Panc1 (cell line): ENCODE data around the gene IGFBP7. TPM values are rescaled to one million over a fixed set of nuclear protein-coding genes. Genes with fewer than 3 reads are reported as not detected.

ENCODE experiments used
- ATAC-seq: fragments of 200-7000 bp; cut with Tn5 transposase; 2 replicates; pipeline ENCODE4 v1.9.1; 2020; ENCODE audit warnings: mild to moderate bottlenecking, moderate library complexity
- BruUV-seq: library from RNA; stranded (reverse); fragments of 400-500 nt; replicated peaks from 2 replicates; lab custom pipeline; 2021; lab: Mats Ljungman, UMichigan
- CTCF ChIA-PET: fragments of 300-600 bp; sonication (Branson Sonifier 250); formaldehyde crosslinking; loops from one replicate; lab custom pipeline; 2022; ENCODE audit warnings: antibody characterized with exemption; lab: Charles Lee
- POLR2A ChIA-PET: fragments of 300-600 bp; sonication (Branson Sonifier 250); formaldehyde crosslinking; loops from one replicate; lab custom pipeline; 2022; ENCODE audit warnings: antibody characterized with exemption; lab: Charles Lee
- DNase-seq: peaks from one replicate; pipeline ENCODE4 v3.0.0-alpha.2; 2010; ENCODE audit warnings: low read depth, low spot score
- H3K27ac ChIP-seq: 2 replicates; pipeline ENCODE4 v1.5.1; 2011; ENCODE audit warnings: mild to moderate bottlenecking, low read length, inconsistent platforms
- H3K27me3 ChIP-seq: fragments of 200-500 bp; sonication (Bioruptor generic); 2 replicates; pipeline ENCODE4 v1.6.0; 2014; ENCODE audit warnings: low read length, inconsistent platforms; ENCODE audit not compliant: control insufficient read depth, insufficient read depth
- H3K36me3 ChIP-seq: fragments of 200-500 bp; sonication (Bioruptor generic); 2 replicates; pipeline ENCODE4 v1.5.1; 2014; ENCODE audit warnings: inconsistent platforms, mild to moderate bottlenecking, low read length, moderate library complexity; ENCODE audit not compliant: control insufficient read depth, insufficient read depth
- H3K4me1 ChIP-seq: 2 replicates; pipeline ENCODE4 v1.5.1; 2011; ENCODE audit warnings: inconsistent platforms, mild to moderate bottlenecking, low read length, moderate library complexity; ENCODE audit not compliant: control insufficient read depth, insufficient read depth
- H3K4me3 ChIP-seq, 2 experiments: 2 replicates each; pipeline ENCODE4 v1.5.1; 2011 to 2012; ENCODE audit warnings: low read depth in 2 of 2, low read length in 2 of 2, mild to moderate bottlenecking in 2 of 2, inconsistent platforms in 1 of 2, moderate library complexity in 1 of 2
- H3K9me3 ChIP-seq: fragments of 200-500 bp; sonication (Bioruptor generic); 2 replicates; pipeline ENCODE4 v1.5.1; 2014; ENCODE audit warnings: low read depth, mild to moderate bottlenecking, inconsistent platforms, low read length, moderate library complexity; ENCODE audit not compliant: control insufficient read depth, insufficient read depth
- CTCF ChIP-seq: fragments of 450-650 bp; IDR thresholded peaks from 2 replicates; pipeline ENCODE4 v1.5.1; 2017; ENCODE audit warnings: mild to moderate bottlenecking
- POLR2AphosphoS5 ChIP-seq: IDR thresholded peaks from 2 replicates; pipeline ENCODE4 v1.6.1; 2012; ENCODE audit warnings: mild to moderate bottlenecking, low read depth, low read length, moderate library complexity
- REST ChIP-seq, 2 experiments: IDR thresholded peaks; 2 replicates each; pipeline ENCODE4 v1.6.1; 2011 to 2012; ENCODE audit warnings: low read depth in 2 of 2, control low read depth in 1 of 2, low read length in 1 of 2, mild to moderate bottlenecking in 1 of 2, moderate library complexity in 1 of 2; ENCODE audit not compliant: insufficient read depth in 1 of 2
- in situ Hi-C: cut with HindIII; loops from 2 replicates; pipeline ENCODE4 v1.10.0; 2016; ENCODE audit warnings: low sequenced_read_pairs, low pct_unique_long_range_greater_than_20kb
- intact Hi-C: fragments of 100-400 bp; cut with micrococcal nuclease; formaldehyde crosslinking; loops from one replicate; pipeline ENCODE4 v1.10.0; 2022; ENCODE audit not compliant: unreplicated experiment
- total RNA-seq: library from RNA; stranded (reverse); gene quantifications from one replicate; pipeline ENCODE4 v1.2.1, GENCODE V29; 2021; ENCODE audit not compliant: unreplicated experiment

The IGFBP7 gene
- total RNA-seq, 1 experiment from 2014 or later: 9.5 TPM

- H3K36me3 ChIP-seq: peaks cover 22% of the 10 kb centered on the region
- CTCF ChIA-PET: no interaction called here
Observed at GRCh38 chr4:57018980-57019379, 91.2 kb downstream of the IGFBP7 start.

GRCh38 chr4:57013543-57014120 lies 96.6 kb downstream of the IGFBP7 start:
- Histone ChIP-seq H3K4me1 (no peaks in the 10 kb centered on the region), H3K4me3 (no peak overlapping the region), H3K36me3 (peaks cover 26% of the 10 kb centered on the region), H3K9me3 (no peaks in the 10 kb centered on the region), H3K27ac (no peak overlapping the region), H3K27me3 (no peaks in the 10 kb centered on the region)
- no peak for TF ChIP-seq POLR2AphosphoS5
- no peak for TF ChIP-seq REST (IDR thresholded peaks at IDR 0.05; ENCODE audit: insufficient read depth in 1 of 2, low read depth in 2 of 2, low read length in 1 of 2)
- in situ Hi-C loops (no loop called here), intact Hi-C loops (no loop called here)
- BruUV-seq: no TSS peak
- ChIA-PET POLR2A (interaction anchor here (0.6 kb wide), 1 partner anchor 11 kb away, joined by 4 read pairs; no protein-coding TSS in a partner anchor), CTCF (no interaction called here)
- DNase-seq (no peak), ATAC-seq (no peak)

More at GRCh38 chr4:57018980-57019379, 91.2 kb downstream of the IGFBP7 start:
- Histone ChIP-seq H3K27me3 (no peaks in the 10 kb centered on the region), H3K27ac (no peak overlapping the region), H3K4me1 (no peaks in the 10 kb centered on the region), H3K4me3 (no peak overlapping the region), H3K9me3 (no peaks in the 10 kb centered on the region)
- in situ Hi-C loops (no loop called here), intact Hi-C loops (no loop called here)
- POLR2A ChIA-PET: no interaction called here
- no peak for DNase-seq
- ATAC-seq: no peak
- no peak for TF ChIP-seq CTCF
- no TSS peak for BruUV-seq

- no peaks in the 10 kb centered on the region for H3K27me3 ChIP-seq
- intact Hi-C loops (no loop called here), in situ Hi-C loops (no loop called here)
- CTCF ChIA-PET: no interaction called here
- H3K36me3 ChIP-seq: peaks cover 9% of the 10 kb centered on the region
- no peak overlapping the region for H3K27ac ChIP-seq
- no peaks in the 10 kb centered on the region for H3K4me1 ChIP-seq
- ATAC-seq: no peak
- TF ChIP-seq POLR2AphosphoS5 (no peak), CTCF (no peak)
- BruUV-seq: no TSS peak
- POLR2A ChIA-PET: no interaction called here
- H3K4me3 ChIP-seq: no peak overlapping the region
- no peak for DNase-seq
- no peaks in the 10 kb centered on the region for H3K9me3 ChIP-seq
Observed at GRCh38 chr4:56999751-57000150, 110.4 kb downstream of the IGFBP7 start.
